Right atrium auricular region (tissue), 2 donors: ENCODE results near the gene NEDD8. TPM values are rescaled to one million over a fixed set of nuclear protein-coding genes. Genes with fewer than 3 reads are reported as not detected.

Experiments used
- DNase-seq: peaks from one replicate; pipeline ENCODE4 v3.0.0-alpha.2; 2019; ENCODE audit warnings: low spot score
- H3K27ac ChIP-seq, 2 donors: fragments of 200-600 bp; sonication (generic); 1 replicate in 1 of 2; 2 replicates in 1 of 2; pipeline ENCODE4 v1.5.1; 2016 to 2019
- H3K27me3 ChIP-seq, 2 donors: fragments of 200-600 bp; sonication (generic); one replicate each; pipeline versions ENCODE4 v1.5.1 to v1.6.0; 2017 to 2019
- H3K36me3 ChIP-seq: fragments of 200-600 bp; sonication (generic); one replicate; pipeline ENCODE4 v1.5.1; 2016
- H3K4me1 ChIP-seq, 2 donors: fragments of 200-600 bp; sonication (generic); one replicate each; pipeline versions ENCODE4 v1.5.1 to v1.6.0; 2017 to 2019
- H3K4me3 ChIP-seq, 2 donors: fragments of 200-600 bp; sonication (generic); 1 replicate in 1 of 2; 2 replicates in 1 of 2; pipeline ENCODE4 v1.5.1; 2017 to 2019; ENCODE audit warnings: mild to moderate bottlenecking in 1 of 2, moderate library complexity in 1 of 2
- H3K9me3 ChIP-seq, 2 donors: fragments of 200-600 bp; sonication (generic); one replicate each; pipeline ENCODE4 v1.5.1; 2019
- CTCF ChIP-seq, 2 donors: fragments of 200-600 bp; sonication (generic); IDR thresholded peaks; one replicate each; pipeline ENCODE4 v1.5.1; 2019; ENCODE audit warnings: antibody characterized with exemption in 2 of 2
- total RNA-seq, 2 donors: library from RNA; depleted of rRNA; stranded (reverse); fragments of >200 nt; gene quantifications; one replicate each; pipeline ENCODE4 v1.1.0, GENCODE V29; 2016

The NEDD8 gene
- total RNA-seq, 2 donors from 2014 or later: 184 to 206 TPM

GRCh38 chr14:24181371-24182077 is 50.6 kb downstream of the NEDD8 start:
- Histone ChIP-seq H3K9me3 (no peaks in the 10 kb centered on the region), H3K27me3 (no peaks in the 10 kb centered on the region), H3K36me3 (peaks cover 39% of the 10 kb centered on the region), H3K4me3 (no peak overlapping the region), H3K27ac (no peak overlapping the region), H3K4me1 (peaks cover 0 to 10% of the 10 kb centered on the region in 2 donors)
- TF ChIP-seq CTCF (IDR thresholded peaks at IDR 0.05): no peak
- no peak for DNase-seq

GRCh38 chr14:24179961-24180796 is 52.0 kb downstream of the NEDD8 start:
- Histone ChIP-seq H3K4me1 (peaks cover 0 to 10% of the 10 kb centered on the region in 2 donors), H3K27ac (peak overlapping the region; percentile 48), H3K27me3 (no peaks in the 10 kb centered on the region), H3K9me3 (no peaks in the 10 kb centered on the region), H3K36me3 (peaks cover 39% of the 10 kb centered on the region), H3K4me3 (no peak overlapping the region)
- DNase-seq: peak; percentile 66
- no peak for TF ChIP-seq CTCF (IDR thresholded peaks at IDR 0.05)

DNA sequence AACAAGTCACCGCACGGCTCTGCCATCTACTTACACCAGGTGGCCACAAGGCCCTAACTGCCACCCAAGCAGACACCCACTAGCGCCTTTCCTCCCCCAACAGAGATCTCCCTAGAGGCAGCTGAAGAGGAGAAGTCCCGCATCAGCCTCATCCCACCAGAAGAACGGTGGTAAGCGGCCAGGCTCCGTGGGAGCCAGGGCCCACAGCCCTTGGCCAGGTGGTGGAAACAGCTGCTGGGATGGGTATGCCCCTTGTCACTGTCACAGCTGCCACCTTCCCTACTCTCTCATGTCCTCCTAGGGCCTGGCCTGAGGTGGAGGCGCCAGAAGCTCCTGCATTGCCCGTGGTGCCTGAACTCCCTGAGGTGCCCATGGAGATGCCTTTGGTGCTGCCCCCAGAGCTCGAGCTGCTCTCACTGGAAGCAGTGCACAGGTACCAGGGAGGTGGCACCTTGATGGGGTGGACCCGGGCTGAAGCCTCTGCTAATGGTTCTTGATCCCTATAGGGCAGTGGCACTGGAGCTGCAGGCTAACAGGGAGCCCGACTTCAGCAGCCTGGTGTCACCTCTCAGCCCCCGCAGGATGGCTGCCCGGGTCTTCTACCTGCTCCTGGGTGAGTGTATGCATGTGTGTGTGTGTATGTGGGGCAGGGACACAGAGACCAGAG is 52.7 kb downstream of the NEDD8 start:
- no peak for TF ChIP-seq CTCF (IDR thresholded peaks at IDR 0.05)
- peaks cover 35% of the 10 kb centered on the region for H3K36me3 ChIP-seq
- DNase-seq: no peak
- no peaks in the 10 kb centered on the region for H3K9me3 ChIP-seq
- H3K4me3 ChIP-seq: no peak overlapping the region
- H3K27me3 ChIP-seq: no peaks in the 10 kb centered on the region
- H3K4me1 ChIP-seq: peaks cover 0 to 10% of the 10 kb centered on the region in 2 donors
- peak overlapping the region; percentile 48 for H3K27ac ChIP-seq

GRCh38 chr14:24178399-24179178 is 53.6 kb downstream of the NEDD8 start:
- Histone ChIP-seq H3K27me3 (no peaks in the 10 kb centered on the region), H3K4me3 (no peak overlapping the region), H3K36me3 (peaks cover 27% of the 10 kb centered on the region), H3K4me1 (peaks cover 0 to 10% of the 10 kb centered on the region in 2 donors), H3K9me3 (no peaks in the 10 kb centered on the region), H3K27ac (no peak overlapping the region)
- TF ChIP-seq CTCF (IDR thresholded peaks at IDR 0.05): no peak
- no peak for DNase-seq

- TF ChIP-seq CTCF (IDR thresholded peaks at IDR 0.05): no peak
- DNase-seq: no peak
- H3K4me1 ChIP-seq: peaks cover 0 to 10% of the 10 kb centered on the region in 2 donors
Measured at GRCh38 chr14:24177891-24178290, 54.3 kb downstream of the NEDD8 start.

More at GRCh38 chr14:24177891-24178290, 54.3 kb downstream of the NEDD8 start:
- Histone ChIP-seq H3K27me3 (no peaks in the 10 kb centered on the region), H3K9me3 (no peaks in the 10 kb centered on the region), H3K4me3 (no peak overlapping the region), H3K36me3 (peaks cover 20% of the 10 kb centered on the region), H3K27ac (no peak overlapping the region)
